ENCODE data around the gene LURAP1L.

DNA sequence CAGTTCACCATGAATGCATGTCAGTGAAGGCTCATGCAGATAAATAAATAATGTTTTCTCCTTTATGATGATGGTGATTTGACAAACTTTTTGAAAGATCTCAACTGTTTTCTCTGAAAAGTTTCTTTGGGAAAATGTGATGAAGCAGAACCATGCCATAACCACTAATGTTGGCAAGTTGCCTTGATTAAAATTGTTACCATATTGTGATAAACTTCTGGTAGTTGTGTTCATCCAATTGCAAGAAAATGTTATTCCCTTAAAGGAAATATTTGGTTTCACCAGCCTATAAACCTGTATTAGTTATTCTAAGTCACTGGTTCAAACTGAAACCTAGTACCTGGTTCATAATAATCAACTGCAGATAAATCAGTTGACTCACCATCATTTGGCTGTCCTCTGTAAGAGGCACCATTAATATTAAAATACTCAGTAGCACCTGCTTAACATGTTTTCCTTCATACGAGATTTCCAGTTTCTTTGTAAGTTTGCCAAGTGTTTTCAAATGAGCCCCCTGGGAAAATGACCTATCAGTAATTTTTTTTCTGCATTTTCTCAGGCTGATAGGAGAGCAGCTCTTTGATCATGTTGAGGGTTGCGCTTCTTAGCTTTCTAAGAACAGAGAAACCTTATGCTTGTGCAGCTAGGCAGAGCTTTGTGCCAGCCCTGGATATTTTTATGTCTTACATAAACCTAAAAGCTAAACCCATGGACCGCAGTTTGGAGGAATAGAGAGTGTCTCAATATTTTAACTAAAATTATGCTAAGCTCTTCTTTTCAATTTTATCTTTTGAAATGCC is 88.0 kb downstream of the LURAP1L start:
- TF ChIP-seq, protein P1, sequence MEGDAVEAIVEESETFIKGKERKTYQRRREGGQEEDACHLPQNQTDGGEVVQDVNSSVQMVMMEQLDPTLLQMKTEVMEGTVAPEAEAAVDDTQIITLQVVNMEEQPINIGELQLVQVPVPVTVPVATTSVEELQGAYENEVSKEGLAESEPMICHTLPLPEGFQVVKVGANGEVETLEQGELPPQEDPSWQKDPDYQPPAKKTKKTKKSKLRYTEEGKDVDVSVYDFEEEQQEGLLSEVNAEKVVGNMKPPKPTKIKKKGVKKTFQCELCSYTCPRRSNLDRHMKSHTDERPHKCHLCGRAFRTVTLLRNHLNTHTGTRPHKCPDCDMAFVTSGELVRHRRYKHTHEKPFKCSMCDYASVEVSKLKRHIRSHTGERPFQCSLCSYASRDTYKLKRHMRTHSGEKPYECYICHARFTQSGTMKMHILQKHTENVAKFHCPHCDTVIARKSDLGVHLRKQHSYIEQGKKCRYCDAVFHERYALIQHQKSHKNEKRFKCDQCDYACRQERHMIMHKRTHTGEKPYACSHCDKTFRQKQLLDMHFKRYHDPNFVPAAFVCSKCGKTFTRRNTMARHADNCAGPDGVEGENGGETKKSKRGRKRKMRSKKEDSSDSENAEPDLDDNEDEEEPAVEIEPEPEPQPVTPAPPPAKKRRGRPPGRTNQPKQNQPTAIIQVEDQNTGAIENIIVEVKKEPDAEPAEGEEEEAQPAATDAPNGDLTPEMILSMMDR (conservative IDR thresholded peaks at IDR 0.05; ENCODE audit: low read length) = no peak
- TF ChIP-seq EZH2phosphoT487 (IDR thresholded peaks at IDR 0.05; ENCODE audit: borderline replicate concordance) = no peak

All from Loucy (cell line).